ENCODE measurements around the gene CACHD1.

- TF ChIP-seq CTCF (IDR thresholded peaks at IDR 0.05 in 2 of 3, conservative IDR thresholded peaks at IDR 0.05 in 1 of 3; ENCODE audit: insufficient read depth in 2 of 3, low read depth in 1 of 3, low read length in 3 of 3) = no peak
- no peak for TF ChIP-seq NRF1 (conservative IDR thresholded peaks at IDR 0.05 in 1 of 2, IDR thresholded peaks at IDR 0.05 in 1 of 2)
- no peak for TF ChIP-seq ATF3 (IDR thresholded peaks at IDR 0.05)
- TF ChIP-seq ATF3 (CRISPR knock-in tag; conservative IDR thresholded peaks at IDR 0.05) = no peak
- TF ChIP-seq ZNF239 (CRISPR knock-in tag; IDR thresholded peaks at IDR 0.05) = no peak
- TF ChIP-seq POLR2A (conservative IDR thresholded peaks at IDR 0.05) = no peak
- TF ChIP-seq RBM25 (IDR thresholded peaks at IDR 0.05; ENCODE audit: low read depth, low read length, severe bottlenecking) = no peak
Observed at GRCh38 chr1:64496606-64497005, 26.7 kb downstream of the CACHD1 start.

Data from K562 (cell line).